NK-92 treated with Interleukin-12 subunit alpha and Interleukin-12 subunit beta, amount 100 ng/mL, for 24 hours (cell line): ENCODE results near the gene IBA57.
"Not testable (repeated sequence)": the region's sequence is repeated elsewhere in the genome, so short reads cannot be mapped to it uniquely, and the experiment has no call there.

Source experiments
- DNase-seq: peaks from one replicate; lab custom pipeline; 2025; lab: John Stamatoyannopoulos, UW

IBA57 gene

GRCh38 chr1:228212966-228213844 lies 47.6 kb downstream of the IBA57 start:
- no peak for DNase-seq

GRCh38 chr1:228213917-228214808 lies 48.6 kb downstream of the IBA57 start:
- DNase-seq = no peak

GRCh38 chr1:228214921-228215662 lies 49.5 kb downstream of the IBA57 start:
- no peak for DNase-seq

- DNase-seq = no peak
Observed at GRCh38 chr1:228215663-228216116, 50.1 kb downstream of the IBA57 start.

- DNase-seq = no peak
Observed at GRCh38 chr1:228216371-228217320, 51.0 kb downstream of the IBA57 start.

GRCh38 chr1:228217551-228218344 lies 52.1 kb downstream of the IBA57 start:
- no peak for DNase-seq

GRCh38 chr1:228218513-228219244 lies 53.1 kb downstream of the IBA57 start:
- no peak for DNase-seq

GRCh38 chr1:228219245-228219961 lies 53.8 kb downstream of the IBA57 start:
- no peak for DNase-seq

GRCh38 chr1:228219962-228220780 lies 54.6 kb downstream of the IBA57 start:
- DNase-seq = no peak

- DNase-seq = not testable (repeated sequence)
Observed at GRCh38 chr1:228221097-228221496, 55.5 kb downstream of the IBA57 start.

- no peak for DNase-seq
Observed at GRCh38 chr1:228222548-228222947, 56.9 kb downstream of the IBA57 start.

GRCh38 chr1:228224198-228225164 lies 58.9 kb downstream of the IBA57 start:
- no peak for DNase-seq

GRCh38 chr1:228225165-228225710 lies 59.6 kb downstream of the IBA57 start:
- no peak for DNase-seq

- DNase-seq = no peak
Observed at GRCh38 chr1:228225740-228226139, 60.1 kb downstream of the IBA57 start.

GRCh38 chr1:228226141-228226874 lies 60.7 kb downstream of the IBA57 start:
- no peak for DNase-seq
